H9 (cell line): ENCODE results near the gene KDM4D. TPM values are rescaled to one million over a fixed set of nuclear protein-coding genes. Genes with fewer than 3 reads are reported as not detected.

Experiments used
- DNase-seq: peaks from one replicate; pipeline ENCODE4 v3.0.0-alpha.2; 2017
- H2AFZ ChIP-seq: one replicate; pipeline ENCODE4 v1.6.1; 2013; ENCODE audit warnings: mild to moderate bottlenecking, low read length, control low read depth, moderate library complexity
- H2AK5ac ChIP-seq: 2 replicates; pipeline ENCODE4 v1.6.1; 2013; ENCODE audit warnings: low read length, control low read depth, mixed read lengths; ENCODE audit not compliant: insufficient read length
- H2BK120ac ChIP-seq: one replicate; pipeline ENCODE4 v1.6.1; 2013; ENCODE audit warnings: low read depth, mild to moderate bottlenecking, low read length, control low read depth, inconsistent platforms; ENCODE audit not compliant: poor library complexity, severe bottlenecking
- H2BK12ac ChIP-seq: 2 replicates; pipeline ENCODE4 v1.6.1; 2013; ENCODE audit warnings: low read length, control low read depth, mixed read lengths, low read depth; ENCODE audit not compliant: insufficient read length
- H2BK15ac ChIP-seq: 2 replicates; pipeline ENCODE4 v1.6.1; 2013; ENCODE audit warnings: low read depth, low read length, control low read depth
- H2BK20ac ChIP-seq: one replicate; pipeline ENCODE4 v1.6.1; 2013; ENCODE audit warnings: low read depth, mild to moderate bottlenecking, low read length, control low read depth, inconsistent platforms; ENCODE audit not compliant: poor library complexity, severe bottlenecking
- H2BK5ac ChIP-seq: 2 replicates; pipeline ENCODE4 v1.6.1; 2013; ENCODE audit warnings: low read length, control low read depth, mixed read lengths; ENCODE audit not compliant: insufficient read length
- H3K14ac ChIP-seq: 2 replicates; pipeline ENCODE4 v1.6.1; 2013; ENCODE audit warnings: low read length, control low read depth; ENCODE audit not compliant: insufficient read depth
- H3K18ac ChIP-seq: 2 replicates; pipeline ENCODE4 v1.6.1; 2013; ENCODE audit warnings: low read depth, mild to moderate bottlenecking, mixed read lengths, low read length, control low read depth; ENCODE audit not compliant: insufficient read length
- H3K23ac ChIP-seq: 2 replicates; pipeline ENCODE4 v1.6.1; 2013; ENCODE audit warnings: low read length, control low read depth, mixed read lengths, low read depth; ENCODE audit not compliant: insufficient read length
- H3K23me2 ChIP-seq: 2 replicates; pipeline ENCODE4 v1.6.1; 2013; ENCODE audit warnings: low read depth, mild to moderate bottlenecking, mixed read lengths, low read length, control low read depth; ENCODE audit not compliant: insufficient read length, poor library complexity, severe bottlenecking
- H3K27ac ChIP-seq: 2 replicates; pipeline ENCODE4 v1.5.1; 2013; ENCODE audit warnings: low read length, control low read depth, mixed read lengths, low read depth; ENCODE audit not compliant: insufficient read length
- H3K27me3 ChIP-seq: 2 replicates; pipeline ENCODE4 v1.6.1; 2013; ENCODE audit warnings: low read length, control low read depth, inconsistent platforms; ENCODE audit not compliant: insufficient read depth
- H3K4ac ChIP-seq: 2 replicates; pipeline ENCODE4 v1.6.1; 2013; ENCODE audit warnings: low read depth, mild to moderate bottlenecking, control low read depth, inconsistent platforms, low read length, moderate library complexity
- H3K4me1 ChIP-seq: 2 replicates; pipeline ENCODE4 v1.6.1; 2013; ENCODE audit warnings: low read length, control low read depth, inconsistent platforms; ENCODE audit not compliant: insufficient read depth
- H3K4me2 ChIP-seq: 2 replicates; pipeline ENCODE4 v1.6.1; 2013; ENCODE audit warnings: low read length, control low read depth, mixed read lengths; ENCODE audit not compliant: insufficient read length, insufficient read depth
- H3K56ac ChIP-seq: 2 replicates; pipeline ENCODE4 v1.6.1; 2013; ENCODE audit warnings: low read depth, mild to moderate bottlenecking, mixed read lengths, low read length, control low read depth; ENCODE audit not compliant: insufficient read length
- H3K79me1 ChIP-seq: 2 replicates; pipeline ENCODE4 v1.6.1; 2013; ENCODE audit warnings: low read depth, mild to moderate bottlenecking, moderate library complexity, low read length, control low read depth, inconsistent platforms; ENCODE audit not compliant: insufficient read depth, poor library complexity, severe bottlenecking
- H3K79me2 ChIP-seq: 2 replicates; pipeline ENCODE4 v1.6.1; 2013; ENCODE audit warnings: low read length, control low read depth, inconsistent platforms; ENCODE audit not compliant: insufficient read depth
- H3K9ac ChIP-seq: 2 replicates; pipeline ENCODE4 v1.6.1; 2013; ENCODE audit warnings: low read length, control low read depth, mixed read lengths; ENCODE audit not compliant: insufficient read length; ENCODE audit errors: extremely low read depth
- H3K9me3 ChIP-seq: one replicate; pipeline ENCODE4 v1.6.1; 2013; ENCODE audit warnings: low read depth, low read length, inconsistent platforms; ENCODE audit not compliant: control insufficient read depth
- H3T11ph ChIP-seq: one replicate; pipeline ENCODE4 v1.6.1; 2013; ENCODE audit warnings: mild to moderate bottlenecking, low read length, control low read depth, inconsistent platforms
- H4K20me1 ChIP-seq: one replicate; pipeline ENCODE4 v1.6.1; 2013; ENCODE audit not compliant: control insufficient read depth, insufficient read length, insufficient read depth
- H4K5ac ChIP-seq: 2 replicates; pipeline ENCODE4 v1.6.1; 2013; ENCODE audit warnings: low read depth, mild to moderate bottlenecking, mixed read lengths, low read length, control low read depth; ENCODE audit not compliant: insufficient read length
- H4K8ac ChIP-seq: replicated peaks from 2 replicates; pipeline ENCODE4 v1.6.1; 2013; ENCODE audit warnings: low read length, control low read depth, mixed read lengths, low read depth; ENCODE audit not compliant: insufficient read length
- H4K91ac ChIP-seq: 2 replicates; pipeline ENCODE4 v1.6.1; 2013; ENCODE audit warnings: low read depth, mild to moderate bottlenecking, moderate library complexity, mixed read lengths, low read length, control low read depth; ENCODE audit not compliant: insufficient read length
- H3K27ac Mint-ChIP-seq, 3 experiments: 2 replicates in 2 of 3; 3 replicates in 1 of 3; pipeline ENCODE4 v1.8.0; 2020 to 2021; ENCODE audit warnings: mixed read lengths in 3 of 3, mild to moderate bottlenecking in 1 of 3, moderate library complexity in 1 of 3
- H3K27me3 Mint-ChIP-seq: 2 replicates; pipeline ENCODE4 v1.8.0; 2021; ENCODE audit warnings: low read depth, mild to moderate bottlenecking, moderate library complexity, mixed read lengths
- H3K36me3 Mint-ChIP-seq, 3 experiments: 2 replicates in 2 of 3; 3 replicates in 1 of 3; pipeline ENCODE4 v1.8.0; 2020 to 2021; ENCODE audit warnings: low read depth in 3 of 3, mixed read lengths in 3 of 3; ENCODE audit not compliant: insufficient read depth in 1 of 3
- H3K4me1 Mint-ChIP-seq, 2 experiments: 2 replicates each; pipeline ENCODE4 v1.8.0; 2020; ENCODE audit warnings: mixed read lengths in 2 of 2
- H3K4me3 Mint-ChIP-seq, 2 experiments: 2 replicates in 1 of 2; 3 replicates in 1 of 2; pipeline ENCODE4 v1.8.0; 2020 to 2021; ENCODE audit warnings: mild to moderate bottlenecking in 2 of 2, mixed read lengths in 2 of 2, moderate library complexity in 1 of 2
- H3K9me3 Mint-ChIP-seq, 2 experiments: 2 replicates in 1 of 2; 3 replicates in 1 of 2; pipeline ENCODE4 v1.8.0; 2020; ENCODE audit warnings: mild to moderate bottlenecking in 2 of 2, mixed read lengths in 2 of 2, moderate library complexity in 1 of 2
- CTCF ChIP-seq: fragments of 200-600 bp; sonication (generic); conservative IDR thresholded peaks from 3 replicates; pipeline ENCODE4 v1.8.0; 2021; ENCODE audit warnings: antibody characterized with exemption, mild to moderate bottlenecking
- WGBS: extraction: QIAGEN DNeasy Blood & Tissue Kit; methylation state at CpG from one replicate; pipeline ENCODE4 v1.1.7; 2013; ENCODE audit warnings: missing lambda C conversion rate, low lambda C conversion rate, mixed read lengths; ENCODE audit not compliant: insufficient read length; ENCODE audit errors: extremely low coverage; 5-methylcytosine and 5-hydroxymethylcytosine counted together
- total RNA-seq: library from RNA; stranded (reverse); gene quantifications from 2 replicates; pipeline ENCODE4 v1.2.1, GENCODE V29; 2021

Gene KDM4D
- total RNA-seq, 1 experiment from 2014 or later, result 1.9 TPM

GRCh38 chr11:94948070-94948617 lies 25.4 kb upstream of the KDM4D start:
- Mint-ChIP-seq H3K27ac (no peak overlapping the region), H3K9me3 (no peaks in the 10 kb centered on the region; a peak in 1 of 5 replicates), H3K27me3 (peaks cover 3% of the 10 kb centered on the region), H3K4me1 (peaks cover 6 to 7% of the 10 kb centered on the region in 2 experiments), H3K4me3 (no peak overlapping the region), H3K36me3 (no peaks in the 10 kb centered on the region)
- H3K79me2 ChIP-seq, result no peaks in the 10 kb centered on the region
- H2BK12ac ChIP-seq, result no peak overlapping the region
- H3K27ac ChIP-seq, result no peak overlapping the region
- H3K4me2 ChIP-seq, result no peak overlapping the region
- no peaks in the 10 kb centered on the region for H3K27me3 ChIP-seq
- no peak overlapping the region for H2BK120ac ChIP-seq
- no peak overlapping the region for H2BK5ac ChIP-seq
- DNase-seq, result no peak
- no peak overlapping the region for H3K14ac ChIP-seq
- H3K23ac ChIP-seq, result no peak overlapping the region
- no peak overlapping the region for H3K56ac ChIP-seq
- no peak overlapping the region for H2BK15ac ChIP-seq
- no peak overlapping the region for H4K8ac ChIP-seq
- H3K79me1 ChIP-seq, result no peaks in the 10 kb centered on the region
- H4K91ac ChIP-seq, result no peak overlapping the region
- H4K5ac ChIP-seq, result no peak overlapping the region
- H3T11ph ChIP-seq, result no peak overlapping the region
- no peaks in the 10 kb centered on the region for H3K9me3 ChIP-seq
- no CpG with 5 or more reads among the region's 4 CpGs for WGBS
- no peak for TF ChIP-seq CTCF
- no peak overlapping the region for H3K4ac ChIP-seq
- no peak overlapping the region for H2AK5ac ChIP-seq
- H2AFZ ChIP-seq, result no peak overlapping the region
- no peak overlapping the region for H3K18ac ChIP-seq
- H4K20me1 ChIP-seq, result no peaks in the 10 kb centered on the region
- H3K23me2 ChIP-seq, result no peaks in the 10 kb centered on the region
- H3K4me1 ChIP-seq, result peaks cover 3% of the 10 kb centered on the region; the same call in 1 of the 2 replicates
- no peak overlapping the region for H3K9ac ChIP-seq
- no peak overlapping the region for H2BK20ac ChIP-seq
